C4-2B (cell line): ENCODE data around the gene CPZ.

Source experiments
- H3K27ac ChIP-seq: fragments of 450-650 bp; 2 replicates; pipeline ENCODE4 v1.5.1; 2017
- ZFX ChIP-seq: fragments of 450-650 bp; IDR thresholded peaks from 2 replicates; pipeline ENCODE4 v1.6.1; 2017
- TF ChIP-seq, protein P1 (sequence below): fragments of 450-650 bp; conservative IDR thresholded peaks from 2 replicates; pipeline ENCODE4 v1.5.1; 2017; ENCODE audit warnings: mild to moderate bottlenecking

CPZ gene

DNA sequence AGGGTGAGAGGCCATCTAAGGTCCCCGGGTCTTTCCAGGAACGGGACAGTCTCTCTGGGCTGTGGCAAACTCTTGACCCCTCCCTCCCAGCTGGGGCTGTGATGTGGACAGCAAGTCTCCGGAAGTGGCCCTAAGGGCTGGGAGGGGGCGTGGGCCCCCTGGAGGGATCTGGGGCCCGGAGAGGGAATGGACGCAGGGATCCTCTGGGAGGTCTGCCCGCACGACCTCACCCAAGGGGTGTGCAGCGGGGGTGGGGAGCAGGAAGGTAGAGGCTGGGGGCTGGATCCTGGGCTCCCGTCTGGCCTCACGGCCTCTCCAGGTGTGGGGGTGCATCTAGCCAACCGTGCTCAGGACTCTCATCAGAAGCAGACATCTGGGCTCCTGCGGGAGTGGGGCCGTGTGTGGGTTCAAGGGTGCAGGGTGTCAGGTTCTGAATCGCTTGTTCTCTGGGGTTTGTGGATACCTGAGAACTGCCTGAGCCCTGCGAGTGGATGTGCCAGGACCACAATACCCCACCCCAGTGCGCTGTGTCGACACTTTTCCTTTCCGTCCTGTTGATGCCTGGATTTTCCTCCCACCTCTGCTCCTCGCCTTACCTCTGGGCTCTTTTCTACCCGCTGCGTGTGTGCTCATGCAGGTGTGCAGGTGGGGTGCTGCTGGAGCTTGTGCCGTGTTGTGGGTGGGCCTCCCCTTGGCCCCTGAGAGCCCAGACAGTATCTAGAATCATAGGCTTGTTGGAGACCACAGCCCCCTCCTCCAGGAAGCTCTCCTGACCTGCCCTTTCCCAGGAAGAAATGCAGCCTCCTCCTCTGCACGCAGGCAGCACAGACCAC, 915 bp downstream of the CPZ start:
- TF ChIP-seq, protein P1, sequence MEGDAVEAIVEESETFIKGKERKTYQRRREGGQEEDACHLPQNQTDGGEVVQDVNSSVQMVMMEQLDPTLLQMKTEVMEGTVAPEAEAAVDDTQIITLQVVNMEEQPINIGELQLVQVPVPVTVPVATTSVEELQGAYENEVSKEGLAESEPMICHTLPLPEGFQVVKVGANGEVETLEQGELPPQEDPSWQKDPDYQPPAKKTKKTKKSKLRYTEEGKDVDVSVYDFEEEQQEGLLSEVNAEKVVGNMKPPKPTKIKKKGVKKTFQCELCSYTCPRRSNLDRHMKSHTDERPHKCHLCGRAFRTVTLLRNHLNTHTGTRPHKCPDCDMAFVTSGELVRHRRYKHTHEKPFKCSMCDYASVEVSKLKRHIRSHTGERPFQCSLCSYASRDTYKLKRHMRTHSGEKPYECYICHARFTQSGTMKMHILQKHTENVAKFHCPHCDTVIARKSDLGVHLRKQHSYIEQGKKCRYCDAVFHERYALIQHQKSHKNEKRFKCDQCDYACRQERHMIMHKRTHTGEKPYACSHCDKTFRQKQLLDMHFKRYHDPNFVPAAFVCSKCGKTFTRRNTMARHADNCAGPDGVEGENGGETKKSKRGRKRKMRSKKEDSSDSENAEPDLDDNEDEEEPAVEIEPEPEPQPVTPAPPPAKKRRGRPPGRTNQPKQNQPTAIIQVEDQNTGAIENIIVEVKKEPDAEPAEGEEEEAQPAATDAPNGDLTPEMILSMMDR = no peak
- TF ChIP-seq ZFX = no peak
- H3K27ac ChIP-seq = no peak overlapping the region

DNA sequence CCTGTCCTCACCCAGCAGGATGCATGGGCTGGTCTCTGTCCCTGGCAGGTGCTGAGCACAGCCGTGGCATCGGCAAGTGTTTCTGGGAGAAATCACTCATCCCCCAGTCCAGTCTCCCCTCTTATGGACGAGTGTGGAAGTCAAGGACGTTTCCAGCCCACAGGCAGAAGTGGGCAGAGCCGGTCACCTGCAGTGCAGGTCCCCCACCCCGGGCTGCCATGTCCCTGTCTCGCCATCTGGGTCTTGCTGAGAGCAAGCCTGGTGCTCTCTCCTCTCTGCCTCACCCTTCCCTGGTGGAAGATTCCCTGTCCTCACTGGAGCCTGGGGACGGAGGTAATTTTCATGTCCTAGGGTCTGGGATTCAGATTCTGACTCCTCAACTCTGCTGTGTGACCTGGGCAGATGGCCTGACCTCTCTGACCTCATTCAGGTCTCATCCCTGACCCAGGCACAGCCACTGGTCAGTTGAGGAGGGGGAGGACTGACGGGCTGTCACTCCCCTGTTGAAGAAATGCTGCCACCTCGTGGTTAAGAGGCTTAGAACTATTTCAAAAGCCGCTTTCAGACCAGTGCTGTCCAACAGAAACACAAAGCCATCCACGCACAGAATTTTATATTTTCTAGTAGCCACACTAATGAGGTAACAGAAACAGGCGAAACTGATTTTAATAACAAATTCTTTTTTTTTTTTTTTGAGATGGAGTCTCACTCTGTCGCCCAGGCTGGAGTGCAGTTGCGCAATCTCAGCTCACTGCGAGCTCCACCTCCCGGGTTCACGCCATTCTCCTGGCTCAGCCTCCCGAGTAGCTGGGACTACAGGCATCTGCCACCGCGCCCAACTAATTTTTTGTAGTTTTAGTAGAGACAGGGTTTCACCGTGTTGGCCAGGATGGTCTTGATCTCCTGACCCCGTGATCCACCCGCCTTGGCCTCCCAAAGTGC, 1.8 kb downstream of the CPZ start:
- no peak overlapping the region for H3K27ac ChIP-seq
- TF ChIP-seq, protein P1 = peak; percentile 82
- TF ChIP-seq ZFX = no peak

DNA sequence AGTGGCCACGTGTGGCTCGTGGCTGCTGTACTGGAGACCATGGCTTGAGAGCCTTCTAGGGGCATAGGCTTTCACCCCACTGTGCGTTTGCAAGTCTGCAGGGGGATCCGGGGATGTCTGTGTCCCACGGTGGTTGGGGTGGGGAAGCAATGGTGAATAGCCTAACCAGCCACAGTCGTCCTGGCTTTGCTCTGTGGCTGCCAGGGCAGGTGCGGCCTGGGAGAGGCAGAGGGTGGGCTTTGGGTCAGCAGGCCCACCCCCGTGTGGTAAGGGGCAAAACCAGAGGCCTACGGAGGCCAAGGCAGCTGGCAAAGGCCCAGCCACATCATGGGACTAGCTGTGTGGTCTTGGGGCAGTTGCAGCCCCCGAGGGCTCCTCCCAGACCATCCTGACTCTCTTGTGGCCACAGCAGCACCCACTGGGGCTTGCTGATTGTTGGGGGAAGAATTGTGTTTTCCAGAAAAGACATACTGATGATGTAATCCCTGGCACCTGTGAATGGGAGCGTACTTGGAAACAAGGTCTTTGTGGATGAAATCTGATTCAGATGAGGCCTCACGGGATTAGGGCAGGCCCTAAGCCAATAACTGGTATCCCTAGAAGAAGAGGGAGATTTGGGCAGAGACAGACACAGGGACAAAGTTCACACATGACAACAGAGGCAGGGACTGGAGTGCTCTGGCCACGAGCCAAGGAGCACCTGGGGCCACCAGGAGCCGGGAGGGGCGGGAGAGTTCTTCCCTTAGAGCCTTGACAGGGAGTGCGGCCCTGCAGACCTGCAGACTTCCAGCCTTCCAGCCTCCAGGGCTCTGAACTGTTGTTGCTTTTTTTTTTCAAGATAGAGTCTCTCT, 2.9 kb downstream of the CPZ start:
- TF ChIP-seq ZFX = no peak
- TF ChIP-seq, protein P1 = no peak
- no peak overlapping the region for H3K27ac ChIP-seq

DNA sequence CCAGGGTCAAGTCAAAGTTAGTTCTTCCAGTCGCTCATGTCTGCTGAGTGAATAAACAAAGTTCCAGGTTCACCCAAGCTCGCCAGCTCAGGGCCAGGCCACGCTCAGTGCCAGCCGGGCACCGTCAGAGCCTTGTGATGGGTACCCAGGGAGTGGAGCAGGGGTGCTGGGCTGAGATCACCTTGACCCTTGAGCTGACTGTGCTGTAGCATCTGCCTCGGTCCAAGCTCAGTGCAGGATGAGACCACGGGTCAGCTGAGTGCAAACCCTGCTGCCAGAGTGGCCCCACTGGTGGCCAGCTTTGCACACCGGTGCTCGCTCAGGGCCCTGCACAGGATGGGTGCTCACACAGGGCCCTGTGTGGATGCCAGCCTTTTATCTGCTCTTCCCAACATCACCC, 4.3 kb downstream of the CPZ start:
- no peak overlapping the region for H3K27ac ChIP-seq
- TF ChIP-seq ZFX = no peak
- TF ChIP-seq, protein P1 = no peak

DNA sequence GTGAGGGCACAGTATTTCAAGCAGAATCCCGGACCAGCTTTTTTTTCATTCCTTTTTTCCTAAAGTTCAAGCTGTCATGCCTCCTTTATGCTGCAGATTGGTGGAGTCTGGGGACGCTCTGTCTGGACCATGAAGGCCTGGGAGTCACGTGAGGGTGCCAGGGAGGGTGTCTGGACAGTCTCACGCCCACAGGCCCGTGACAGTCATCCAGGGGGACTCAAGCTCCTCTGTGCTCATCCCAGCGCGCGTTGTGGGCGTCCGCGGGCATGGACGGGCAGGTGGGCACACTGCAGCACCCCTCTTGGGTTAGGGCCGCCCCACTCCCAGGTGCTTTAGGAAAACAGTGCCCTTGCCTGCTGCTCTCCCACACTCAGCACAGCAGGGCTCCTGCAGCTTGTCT, 4.8 kb downstream of the CPZ start:
- H3K27ac ChIP-seq = no peak overlapping the region
- no peak for TF ChIP-seq ZFX
- TF ChIP-seq, protein P1 = no peak

DNA sequence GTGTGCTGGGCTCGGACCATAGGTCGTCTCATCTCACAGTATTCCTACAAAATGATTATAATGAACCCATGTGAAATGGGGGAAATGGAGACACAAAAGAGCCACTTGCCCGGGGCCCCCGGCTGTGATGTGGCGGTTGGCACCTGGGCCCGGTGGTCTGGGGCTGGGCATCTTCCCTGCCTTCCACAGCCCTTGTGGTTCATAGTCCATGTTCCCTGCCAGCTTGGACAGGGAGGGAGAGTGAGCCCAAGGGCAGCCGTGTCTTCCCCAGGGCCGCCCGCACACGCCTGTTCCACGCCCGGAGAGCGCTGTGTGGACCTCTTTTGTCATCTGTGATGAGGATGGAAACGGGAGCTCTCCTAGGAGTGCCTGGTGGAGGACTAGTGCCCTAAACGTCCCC, 5.2 kb downstream of the CPZ start:
- no peak overlapping the region for H3K27ac ChIP-seq
- no peak for TF ChIP-seq ZFX
- TF ChIP-seq, protein P1 = no peak
